Amygdala (tissue), 56 donors: Measurements from ENCODE around the gene SNX12.
"Not testable (repeated sequence)": the region's sequence is repeated elsewhere in the genome, so short reads cannot be mapped to it uniquely, and the experiment has no call there.

Experiments
- DNase-seq, 56 donors: peaks; one replicate each; lab custom pipeline; 2025; lab: John Stamatoyannopoulos, UW

The SNX12 gene

DNA sequence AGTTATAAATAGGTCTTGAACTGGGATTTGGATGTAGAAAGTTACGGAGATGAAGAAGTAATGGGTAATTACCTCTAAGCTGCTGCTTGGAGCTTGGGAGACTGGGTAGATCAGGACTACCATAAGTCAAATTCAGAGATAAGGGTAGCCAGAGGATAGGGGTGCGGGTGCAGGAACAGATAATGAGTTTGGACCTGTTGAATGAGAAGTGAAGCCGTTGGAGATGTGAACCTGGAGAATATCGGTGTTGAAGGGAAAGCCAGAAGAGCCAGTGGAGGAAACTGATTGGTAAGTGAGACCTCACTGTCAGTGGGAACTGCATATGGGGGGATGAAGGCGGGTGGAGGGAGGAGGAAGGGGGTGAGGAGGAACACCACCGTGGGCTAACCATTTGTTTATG lies 26.9 kb upstream of the SNX12 start:
- no peak for DNase-seq

DNA sequence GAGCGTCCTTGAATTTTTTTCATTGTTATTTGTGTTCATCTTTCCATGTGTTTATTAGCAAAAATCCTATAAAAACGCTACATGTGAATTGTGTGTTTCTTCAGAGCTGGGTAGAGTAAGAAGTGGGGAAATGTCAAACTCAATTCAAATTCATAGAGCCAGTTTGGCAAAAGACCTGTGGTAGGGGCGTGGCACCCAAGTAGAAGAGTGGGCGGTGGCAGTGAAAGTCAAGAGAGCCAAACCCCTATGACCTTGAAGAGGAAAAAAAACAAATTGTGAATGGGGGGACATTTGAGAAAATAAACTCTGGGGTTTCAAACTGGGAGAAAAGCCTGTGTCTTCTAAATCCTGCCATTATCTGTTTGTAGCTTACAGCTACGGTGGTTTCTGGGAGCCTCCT lies 23.1 kb upstream of the SNX12 start:
- no peak for DNase-seq

DNA sequence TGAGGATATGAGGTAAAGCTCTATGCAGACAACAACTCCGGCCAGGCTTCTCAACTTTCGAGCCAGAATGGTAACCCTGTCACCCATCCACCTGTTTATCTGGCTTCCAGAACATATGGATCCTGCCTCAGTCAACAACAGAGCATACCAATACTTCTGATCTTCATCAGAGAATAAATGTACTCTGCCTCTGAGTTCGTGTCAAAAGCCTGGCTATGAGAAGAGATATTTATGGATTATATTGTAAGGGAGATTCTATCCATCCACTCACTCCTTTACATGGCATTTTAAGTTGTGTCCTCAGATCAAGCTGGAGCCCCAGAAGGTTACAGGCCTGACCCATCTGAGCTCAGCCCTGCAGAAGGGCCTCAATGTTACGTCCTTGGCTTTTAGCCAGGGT lies 17.8 kb upstream of the SNX12 start:
- no peak for DNase-seq

DNA sequence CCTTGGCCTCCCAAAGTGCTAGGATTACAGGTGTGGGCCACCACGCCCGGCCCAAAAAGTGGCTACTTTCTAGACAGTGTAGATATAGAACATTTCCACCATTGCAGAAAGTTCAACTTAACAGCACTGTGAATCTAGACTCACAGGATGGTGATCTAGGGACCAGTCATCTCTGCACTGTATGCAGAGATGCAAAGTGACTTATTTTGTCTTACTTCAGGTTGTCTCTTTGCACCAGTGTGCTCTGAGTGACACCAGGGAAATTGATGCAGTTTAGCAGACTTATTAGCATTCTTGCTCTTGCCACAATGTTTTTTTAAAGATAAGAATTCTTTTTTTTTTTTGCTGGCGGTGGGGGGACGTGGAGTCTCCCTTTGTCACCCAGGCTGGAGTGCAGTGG lies 14.7 kb upstream of the SNX12 start:
- DNase-seq, result no peak

DNA sequence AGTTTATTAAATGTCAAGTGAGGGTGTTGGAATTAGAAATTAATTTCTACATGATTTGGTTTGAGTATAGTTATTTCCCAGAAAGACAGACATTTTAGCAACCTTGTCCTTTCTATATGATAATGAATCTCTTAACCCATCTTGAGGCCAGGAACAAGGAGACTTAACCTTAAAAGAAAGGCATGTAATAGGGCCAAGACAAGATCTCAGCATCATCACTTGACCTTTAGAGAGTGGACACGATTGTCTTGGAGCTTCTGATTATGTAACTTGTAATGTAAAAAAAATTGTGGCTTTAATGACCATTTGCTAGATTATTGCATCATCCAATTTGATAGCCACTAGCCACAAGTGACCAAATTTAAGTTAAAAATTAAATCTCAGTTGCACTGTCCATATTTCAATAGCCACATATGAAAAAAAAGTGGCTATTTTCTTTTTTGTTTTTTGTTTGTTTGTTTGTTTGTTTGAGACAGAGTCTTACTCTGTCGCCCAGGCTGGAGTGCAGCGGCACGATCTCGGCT lies 14.1 kb upstream of the SNX12 start:
- DNase-seq, result no peak

DNA sequence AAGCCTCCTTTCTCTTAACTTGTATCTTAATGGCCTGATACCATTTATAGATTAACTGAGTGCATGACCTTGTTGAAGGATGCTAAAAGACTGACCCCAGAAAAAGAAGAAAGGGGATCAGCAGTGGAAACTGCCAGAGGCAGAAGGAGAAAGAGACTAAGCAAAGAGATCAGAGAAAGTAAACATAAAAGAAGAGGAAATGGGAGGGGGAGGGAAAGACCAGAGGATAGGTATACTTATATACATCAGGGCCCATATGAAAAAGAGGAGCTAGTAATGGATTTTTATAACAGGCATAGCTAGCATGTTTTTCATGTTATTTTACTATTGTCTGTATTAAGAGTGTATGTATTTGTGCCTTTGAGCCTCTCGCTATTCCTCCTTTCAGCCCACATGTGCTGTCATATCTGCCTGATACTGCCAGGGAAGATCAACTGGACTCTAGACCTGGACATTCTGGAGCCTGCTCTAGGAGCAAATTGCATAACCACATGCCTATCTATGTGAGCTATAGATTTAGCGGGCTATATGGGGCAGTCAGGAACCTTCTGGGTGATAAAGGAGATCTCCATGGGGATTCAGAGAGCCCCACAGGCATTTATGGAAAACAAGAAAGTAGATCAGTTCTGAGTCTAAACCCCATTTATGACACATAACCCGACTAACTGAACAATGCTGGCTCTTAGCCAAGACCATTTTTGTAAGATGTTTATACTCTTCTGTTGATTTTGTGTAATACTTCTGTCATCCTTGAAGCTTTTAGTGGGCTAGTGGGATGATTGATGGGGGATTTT lies 13.4 kb upstream of the SNX12 start:
- no peak for DNase-seq

DNA sequence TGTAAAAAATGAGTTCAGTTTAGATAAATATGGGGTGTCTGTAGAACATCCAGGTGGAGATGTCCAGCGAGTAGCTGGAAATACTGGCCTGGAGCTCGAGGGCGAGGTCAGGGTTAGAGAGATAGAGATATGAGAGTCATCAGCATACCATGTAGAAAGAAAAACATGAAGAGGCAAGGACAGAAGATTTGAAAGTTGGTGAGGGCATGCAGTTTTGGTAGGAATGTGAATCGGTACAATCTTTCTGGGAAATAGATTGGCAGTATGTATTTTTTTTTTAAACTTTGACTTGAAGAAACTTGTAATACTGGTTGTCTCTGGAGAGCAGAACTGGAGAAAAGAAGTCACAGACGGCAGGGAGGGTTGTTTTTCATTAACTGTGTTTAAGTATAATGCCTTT lies 2.4 kb upstream of the SNX12 start:
- no peak for DNase-seq

DNA sequence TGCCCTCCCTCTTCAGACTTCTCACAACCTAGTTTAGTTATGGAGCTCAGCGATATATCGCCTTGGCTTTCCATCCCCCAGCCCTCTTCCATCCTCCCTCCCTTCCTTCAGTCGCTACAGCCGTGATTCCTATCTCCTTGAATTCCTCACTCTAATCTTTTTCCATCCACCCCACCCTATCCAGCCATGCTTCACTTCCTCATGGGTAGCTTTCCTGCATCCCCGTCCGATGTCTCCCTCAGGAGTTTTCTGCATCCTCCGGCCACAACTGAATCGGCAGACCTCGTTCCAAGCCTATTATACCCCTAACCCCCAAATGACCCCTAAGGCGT lies 456 bp downstream of the SNX12 start:
- peak in 2 of 56 donors; percentile 1 to 16 for DNase-seq

DNA sequence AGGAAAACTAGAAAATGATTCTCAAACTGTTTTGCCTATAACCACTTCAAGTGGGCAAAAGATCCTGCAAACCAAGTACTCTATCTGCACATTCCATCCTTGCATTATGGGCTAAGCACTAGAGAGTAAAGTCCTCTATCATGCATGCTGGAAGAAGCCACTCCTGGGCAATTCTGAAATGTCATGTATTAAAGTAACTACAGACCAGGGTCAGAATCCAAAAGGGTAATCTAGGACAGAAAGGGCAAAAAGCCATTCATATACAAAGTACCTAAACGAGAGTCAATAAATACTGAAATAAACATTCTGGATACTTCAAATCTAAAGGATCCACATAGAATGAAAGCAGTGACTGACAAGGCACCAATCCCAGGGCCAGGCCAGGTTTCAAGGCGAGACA lies 1.0 kb downstream of the SNX12 start:
- no peak for DNase-seq

DNA sequence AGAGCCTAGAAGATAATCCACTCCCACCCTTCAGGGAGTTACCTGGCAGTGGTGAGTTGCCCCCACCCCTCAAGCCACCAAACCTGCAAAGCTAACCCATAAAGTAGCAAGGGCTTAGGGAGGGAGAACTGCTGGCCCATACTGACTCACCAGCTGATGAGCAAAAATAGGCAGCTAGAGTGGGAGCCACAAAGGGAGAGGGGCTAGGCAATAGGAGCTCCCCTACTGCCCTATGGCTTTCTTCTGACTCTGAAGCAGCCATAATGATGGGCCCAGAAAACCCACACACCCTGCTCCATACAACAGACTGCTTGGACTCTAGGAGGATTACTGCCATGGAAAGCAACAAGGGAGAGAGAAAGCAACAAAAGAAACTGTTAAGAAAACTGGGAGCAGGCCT lies 8.0 kb downstream of the SNX12 start:
- no peak for DNase-seq

DNA sequence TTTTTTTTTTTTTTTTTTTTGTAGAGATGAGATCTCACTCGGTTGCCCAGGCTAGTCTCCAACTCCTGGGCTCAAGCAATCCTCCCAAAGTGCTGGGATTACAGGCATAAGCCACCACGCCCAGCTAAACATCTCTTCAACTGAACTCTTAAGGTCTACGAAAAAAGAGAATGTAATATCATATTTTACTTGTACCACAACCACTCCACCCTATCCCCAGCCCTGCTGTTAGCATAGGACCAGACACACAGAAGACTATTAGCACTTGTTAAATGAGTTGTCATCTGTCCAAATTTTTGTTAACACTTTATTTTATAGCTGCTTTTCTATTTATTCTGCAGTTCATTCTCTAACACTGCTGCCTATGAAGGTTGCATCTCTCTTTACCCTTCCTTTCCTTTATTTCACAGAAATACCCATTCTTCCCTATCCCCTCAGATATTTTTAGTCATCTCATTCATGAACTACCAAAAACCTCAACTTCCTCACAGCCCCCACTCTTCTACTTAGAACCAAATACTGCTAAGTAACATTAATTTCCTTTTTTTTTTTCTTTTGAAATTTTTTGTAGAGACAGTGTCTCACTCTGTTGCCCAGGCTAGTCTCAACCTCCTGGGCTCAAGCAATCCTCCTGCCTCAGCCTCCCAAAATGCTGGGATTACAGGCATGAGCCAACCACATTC lies 10.1 kb downstream of the SNX12 start:
- DNase-seq, result no peak

DNA sequence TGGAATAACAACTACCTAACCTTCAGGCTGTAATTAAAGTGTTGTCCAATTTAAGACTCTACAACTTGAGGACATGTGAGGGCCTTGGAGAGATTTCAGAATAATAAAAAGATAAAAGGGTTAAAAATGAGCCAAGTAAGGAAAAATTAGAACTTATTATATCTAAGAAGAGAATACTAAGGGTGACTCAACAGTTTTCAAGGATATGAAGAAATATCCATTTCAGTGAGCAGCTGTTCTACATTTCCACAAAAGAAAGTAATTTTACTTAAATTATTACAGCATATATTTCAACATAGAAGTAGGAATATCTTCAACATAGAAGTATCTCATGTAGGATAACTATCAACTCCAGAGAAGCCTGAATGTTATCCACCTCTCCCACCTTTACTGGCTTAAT lies 11.3 kb downstream of the SNX12 start:
- no peak for DNase-seq

DNA sequence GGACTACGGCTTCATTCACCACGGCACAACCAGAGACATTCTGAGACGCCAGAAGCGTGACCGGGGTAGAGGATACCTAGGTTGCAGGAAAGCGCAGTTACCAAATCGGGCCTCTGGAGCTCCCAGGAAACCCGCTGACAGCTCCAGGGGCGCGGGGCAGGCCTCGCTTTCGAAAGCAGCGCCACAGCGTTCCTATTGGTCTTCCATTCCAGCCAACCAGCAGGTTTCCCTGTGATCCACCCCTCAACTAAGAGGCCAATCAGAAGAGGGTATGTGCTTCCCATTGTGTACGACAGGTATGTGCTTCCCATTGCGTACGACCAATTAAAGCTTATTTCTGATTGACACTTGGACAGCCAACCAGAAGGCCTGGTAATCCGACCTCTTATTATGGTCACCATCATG lies 14.9 kb downstream of the SNX12 start:
- peak in 14 of 56 donors; percentile 0 to 14 (median 1) for DNase-seq

DNA sequence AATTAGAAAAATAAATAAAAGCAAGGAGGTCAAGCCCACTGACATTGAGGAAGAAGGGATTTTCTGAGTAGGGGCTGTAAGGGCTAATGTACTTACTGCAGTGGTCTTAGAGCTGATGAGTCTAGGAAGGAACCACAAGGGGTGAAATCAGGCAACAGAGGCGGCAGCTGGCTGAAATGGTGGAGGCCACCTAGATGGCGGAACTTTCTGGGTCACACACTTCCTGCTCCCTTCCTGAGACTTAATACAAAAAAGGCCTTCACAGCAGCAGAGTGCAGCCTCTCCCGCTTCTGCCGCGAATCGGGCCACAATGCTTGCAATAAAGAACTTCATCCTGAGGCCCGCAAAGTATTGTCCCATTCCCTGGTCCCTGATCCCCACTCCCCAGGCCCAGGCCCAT lies 15.4 kb downstream of the SNX12 start:
- DNase-seq, result no peak

DNA sequence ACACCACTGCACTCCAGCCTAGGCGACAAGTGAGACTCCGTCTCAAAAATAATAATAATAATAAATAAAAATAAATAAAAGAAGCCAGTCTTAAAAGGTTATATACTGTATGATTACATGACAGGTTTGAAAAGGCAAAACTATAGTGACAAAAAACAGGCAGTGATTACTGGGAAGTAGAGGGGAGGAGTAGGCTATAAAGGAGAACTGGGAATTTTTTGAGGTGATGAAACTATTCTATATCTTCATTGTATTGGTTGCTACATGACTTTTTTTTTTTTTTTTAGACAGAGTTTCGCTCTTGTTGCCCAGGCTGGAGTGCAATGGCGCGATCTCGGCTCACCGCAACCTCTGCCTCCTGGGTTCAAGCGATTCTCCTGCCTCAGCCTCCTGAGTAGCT lies 20.2 kb downstream of the SNX12 start:
- not testable (repeated sequence) for DNase-seq

DNA sequence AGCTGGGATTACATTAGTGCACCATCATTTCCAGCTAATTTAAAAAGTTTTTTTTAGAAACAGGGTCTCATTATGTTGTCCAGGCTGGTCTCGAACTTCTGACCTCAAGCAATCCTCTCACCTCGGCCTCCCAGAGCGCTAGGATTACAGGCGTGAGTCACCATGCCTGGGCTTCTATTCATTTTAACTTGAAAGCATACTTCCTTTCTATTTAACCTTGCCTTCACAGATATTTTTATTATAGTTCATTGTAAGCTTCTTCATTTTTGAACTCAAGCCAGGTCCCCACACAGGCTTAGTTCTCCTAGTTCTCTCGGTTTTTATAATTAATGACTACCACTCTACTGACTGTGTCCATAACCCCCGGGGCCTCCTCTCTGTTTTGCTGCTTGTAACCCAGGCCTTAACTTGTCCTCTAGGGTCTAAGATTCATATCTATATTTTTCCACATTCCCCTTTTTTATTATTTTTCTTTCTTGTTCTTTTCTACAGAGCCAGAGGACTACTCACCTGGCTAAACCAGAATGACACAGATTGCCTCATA lies 50.7 kb downstream of the SNX12 start:
- no peak for DNase-seq
